GM18526 (cell line): ENCODE measurements around the gene CYSRT1.

ENCODE experiments used
- POLR2A ChIP-seq: IDR thresholded peaks from 3 replicates; pipeline ENCODE4 v1.6.1; 2011; ENCODE audit not compliant: insufficient read length; ENCODE audit errors: extremely low read depth

The CYSRT1 gene

GRCh38 chr9:137214620-137215019 lies 10.4 kb upstream of the CYSRT1 start:
- no peak for TF ChIP-seq POLR2A

- no peak for TF ChIP-seq POLR2A
These were observed 9.6 kb upstream of the CYSRT1 start for GRCh38 chr9:137215196-137215986.

DNA sequence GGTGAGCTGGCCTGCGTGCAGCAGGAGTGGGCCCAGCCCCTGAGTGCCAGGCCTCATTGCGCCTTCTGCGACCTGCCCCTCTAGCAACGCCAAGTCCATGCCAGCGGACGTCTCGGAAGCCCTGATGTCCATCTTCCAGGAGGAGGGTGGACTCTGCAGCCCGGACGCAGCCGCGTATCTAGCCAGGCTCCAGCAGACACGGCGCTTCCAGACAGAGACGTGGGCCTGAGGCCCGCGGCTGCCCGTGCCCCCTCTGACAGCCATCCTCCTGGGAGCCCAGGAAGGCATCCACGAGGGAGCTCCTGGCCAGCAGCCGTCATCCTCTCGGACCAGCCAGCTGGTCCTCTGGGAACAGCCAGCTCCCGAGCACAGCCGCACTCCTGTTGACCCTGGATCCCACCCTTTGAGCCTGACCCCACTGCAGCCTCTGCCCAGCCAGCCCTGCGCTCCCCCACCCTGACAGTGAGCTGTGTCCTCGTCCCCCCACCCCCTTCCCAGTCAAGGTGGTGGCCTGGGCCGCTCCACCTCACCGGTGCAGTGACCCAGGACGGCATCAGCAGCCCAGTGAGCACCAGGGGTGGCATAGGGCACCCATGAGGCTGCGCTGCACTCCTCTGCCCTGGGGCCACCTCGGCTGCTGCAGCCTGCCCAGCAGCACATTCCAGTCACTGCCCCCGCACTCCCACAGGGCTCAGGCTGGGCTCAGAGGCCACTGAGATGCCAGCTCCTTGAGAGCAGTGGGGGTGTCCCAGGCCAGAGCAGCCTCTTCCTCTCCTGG lies 8.6 kb upstream of the CYSRT1 start:
- no peak for TF ChIP-seq POLR2A

DNA sequence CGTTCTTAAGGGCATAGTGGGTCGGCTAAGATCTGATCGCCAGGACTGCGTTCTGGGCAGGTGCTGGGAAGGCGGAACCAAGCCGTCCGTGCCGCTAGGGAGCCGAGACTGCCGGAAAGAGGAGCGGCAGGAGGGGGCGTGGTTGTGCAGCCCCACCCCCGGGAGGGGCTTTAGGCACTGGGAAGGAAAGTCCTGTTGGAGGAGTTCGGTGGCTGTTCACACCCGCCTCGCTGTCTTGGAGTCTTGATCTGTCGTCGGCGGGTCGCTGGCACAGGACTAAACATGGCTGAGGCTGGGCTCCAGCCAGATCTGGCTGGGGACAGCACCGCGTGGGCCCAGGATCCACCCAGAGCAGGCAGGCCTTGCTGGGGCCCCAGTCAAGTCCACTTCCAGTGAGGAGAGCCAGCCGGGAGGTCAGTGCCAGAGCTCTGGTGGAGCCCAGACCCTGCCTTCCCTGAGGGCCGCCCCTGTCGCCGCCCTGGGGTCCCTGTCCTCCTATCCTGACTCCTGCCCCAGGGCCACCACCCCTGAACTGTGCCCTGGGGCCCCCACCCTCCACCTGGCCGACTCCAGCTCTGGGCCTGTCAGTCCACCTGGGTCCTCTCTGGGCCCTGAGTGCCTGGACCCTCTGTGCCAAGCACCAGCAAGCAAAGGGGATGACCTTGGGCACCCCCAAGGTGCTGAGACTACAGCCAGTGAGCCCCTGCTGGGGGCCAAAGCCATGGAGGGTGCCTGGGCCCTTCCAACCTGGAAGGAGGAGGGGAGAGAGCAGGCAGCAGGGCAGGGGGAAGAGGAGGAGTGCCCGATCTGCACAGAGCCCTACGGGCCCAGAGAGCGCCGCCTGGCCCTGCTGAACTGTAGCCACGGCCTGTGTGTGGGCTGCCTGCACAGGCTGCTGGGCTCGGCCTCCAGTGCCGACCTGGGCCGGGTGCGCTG lies 7.4 kb upstream of the CYSRT1 start:
- TF ChIP-seq POLR2A, result no peak

DNA sequence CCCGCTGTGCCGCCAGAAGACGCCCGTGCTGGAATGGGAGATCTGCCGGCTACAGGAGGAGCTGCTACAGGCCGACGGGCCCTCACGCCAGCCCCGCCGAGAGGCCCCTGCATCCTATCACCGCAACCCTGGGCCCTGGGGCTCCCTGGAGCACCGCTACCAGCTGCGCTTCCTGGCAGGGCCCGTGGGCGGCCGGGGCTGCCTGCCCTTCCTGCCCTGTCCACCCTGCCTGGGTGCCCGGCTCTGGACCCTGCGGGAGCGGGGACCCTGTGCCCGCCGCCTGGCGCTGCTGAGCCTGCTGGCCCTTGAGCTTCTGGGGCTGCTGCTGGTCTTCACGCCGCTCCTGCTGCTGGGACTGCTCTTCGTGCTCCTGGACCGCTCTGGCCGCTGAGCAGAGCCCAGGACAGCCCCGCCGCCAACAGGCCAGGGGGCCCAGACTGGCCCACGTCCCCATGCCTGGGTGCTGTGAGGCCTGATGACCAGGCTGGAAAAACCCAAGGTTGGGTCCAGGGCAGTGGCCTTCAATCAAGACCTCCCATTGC lies 6.7 kb upstream of the CYSRT1 start:
- TF ChIP-seq POLR2A, result no peak

GRCh38 chr9:137218754-137219271 lies 6.2 kb upstream of the CYSRT1 start:
- TF ChIP-seq POLR2A, result no peak

GRCh38 chr9:137219757-137220316 lies 5.1 kb upstream of the CYSRT1 start:
- no peak for TF ChIP-seq POLR2A

- no peak for TF ChIP-seq POLR2A
These were observed 4.5 kb upstream of the CYSRT1 start for GRCh38 chr9:137220317-137221094.

DNA sequence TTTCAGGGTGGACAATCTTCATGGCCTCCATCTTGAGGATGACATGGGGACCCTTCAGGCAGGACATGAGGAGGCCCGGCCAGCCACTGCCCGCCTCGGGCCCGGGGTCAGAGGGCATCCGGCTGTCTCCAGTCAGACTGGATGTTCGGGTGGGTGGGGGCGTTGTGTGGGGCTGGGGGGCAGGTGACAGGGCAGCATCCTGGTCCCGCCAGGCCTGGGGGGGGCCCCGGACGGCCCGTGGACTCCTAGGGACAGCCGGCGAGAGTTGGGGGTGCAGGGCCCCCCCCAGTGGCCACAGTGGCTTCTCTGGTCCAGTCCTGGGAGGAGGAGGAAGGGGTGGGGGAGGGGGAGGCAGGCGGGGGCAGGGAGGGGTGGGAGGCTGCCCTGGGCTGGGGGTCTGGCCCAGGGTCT lies 3.9 kb upstream of the CYSRT1 start:
- no peak for TF ChIP-seq POLR2A

DNA sequence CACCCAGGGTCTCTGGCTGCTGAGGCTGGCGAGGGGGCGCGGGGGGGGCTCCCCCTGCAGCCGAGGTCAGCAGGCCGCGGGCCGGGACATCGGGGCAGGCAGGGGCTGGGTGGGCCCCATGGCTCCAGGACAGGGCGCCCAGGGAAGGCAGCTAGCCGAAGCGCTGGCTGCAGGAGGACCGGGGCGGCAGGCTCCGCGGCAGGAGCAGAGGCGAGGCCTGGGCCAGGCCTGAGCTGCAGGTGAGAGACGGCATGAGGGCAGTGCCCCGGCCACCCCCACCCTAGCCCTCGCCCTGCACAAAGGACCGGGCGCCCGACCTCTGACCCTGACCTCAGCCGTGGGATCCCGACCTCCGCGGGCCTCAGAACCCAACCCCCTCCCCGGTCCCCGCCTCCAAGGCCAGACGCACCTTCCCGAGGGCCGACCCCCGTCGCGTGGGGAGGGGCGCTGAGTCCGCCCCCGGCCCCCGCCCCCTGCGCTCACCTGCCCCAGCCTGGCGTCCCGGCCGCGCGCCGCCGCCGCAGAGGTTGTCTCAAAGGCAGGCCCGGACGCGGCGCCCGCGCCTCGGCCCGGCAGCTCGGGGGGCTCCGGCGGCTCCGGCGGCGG lies 3.4 kb upstream of the CYSRT1 start:
- no peak for TF ChIP-seq POLR2A

DNA sequence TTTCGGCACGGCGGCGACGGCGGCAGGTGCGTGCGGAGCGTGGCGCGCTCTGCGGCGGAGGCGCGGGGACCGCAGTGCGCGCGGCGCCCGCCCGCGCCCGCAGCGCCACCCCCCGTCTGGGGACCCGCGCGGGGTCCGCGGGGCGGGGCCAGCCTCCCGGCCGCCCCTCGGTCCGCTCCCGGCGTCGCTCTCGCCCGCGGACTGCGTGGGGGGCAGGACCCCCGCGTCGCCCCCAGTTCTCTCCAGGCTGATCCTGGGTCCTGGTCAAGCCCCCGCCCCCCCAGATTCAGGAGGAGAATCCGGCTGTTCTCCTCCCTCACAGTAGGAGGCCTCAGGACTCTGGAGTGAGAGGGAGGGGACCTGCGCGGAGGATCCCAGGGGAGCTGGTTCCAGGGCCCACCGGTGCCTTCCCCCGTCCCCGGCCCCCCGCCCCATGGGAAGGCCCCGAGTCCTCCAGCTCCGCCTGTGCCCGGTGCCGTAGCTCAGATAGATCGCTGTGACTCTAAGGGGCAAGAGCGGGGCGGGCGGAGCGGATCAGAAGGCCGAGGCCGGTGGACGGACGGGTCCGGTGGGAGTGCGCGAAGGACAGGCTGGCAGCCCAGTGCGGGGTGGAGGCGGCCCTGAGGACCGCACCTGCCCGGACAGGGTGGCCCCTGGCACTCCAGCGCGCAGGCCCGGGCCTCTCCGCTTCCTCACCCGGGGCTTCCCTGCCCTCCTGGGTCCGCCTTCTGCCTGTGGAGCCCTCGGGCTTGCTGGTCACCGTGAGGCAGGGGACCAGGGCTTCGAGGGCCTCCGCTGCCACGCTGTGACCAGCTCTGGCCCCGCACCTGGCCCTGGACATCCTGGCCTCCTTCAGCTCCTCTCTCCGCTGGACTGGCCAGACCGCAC lies 2.5 kb upstream of the CYSRT1 start, which contains the start of gene RNF208:
RNF208 (minus strand) TSS at position 51 of the 888 bp plus-strand sequence. CDS start 1,028 bp downstream, outside the sequence.
- TF ChIP-seq POLR2A, result no peak

- TF ChIP-seq POLR2A, result peak; percentile 81
These were observed 1.6 kb upstream of the CYSRT1 start for GRCh38 chr9:137223078-137223970.
